Esophagus muscularis mucosa (tissue), 4 donors: ENCODE measurements around the gene RBMS3.

ENCODE experiments used
- EP300 ChIP-seq: sonication (generic); formaldehyde crosslinking; IDR thresholded peaks from one replicate; pipeline ENCODE4 v1.6.1; 2017; ENCODE audit warnings: antibody characterized with exemption
- POLR2AphosphoS5 ChIP-seq, 2 donors: sonication (generic); formaldehyde crosslinking; IDR thresholded peaks; one replicate each; pipeline ENCODE4 v1.6.1; 2017; ENCODE audit warnings: antibody characterized with exemption in 2 of 2
- TF ChIP-seq, protein P1 (sequence below), 3 experiments: fragments of 200-600 bp in 2 of 3; fragments of 450-650 bp in 1 of 3; sonication (generic) in 2 of 3; IDR thresholded peaks; one replicate each; pipeline ENCODE4 v1.5.1; 2017 to 2019; ENCODE audit warnings: antibody characterized with exemption in 3 of 3, mild to moderate bottlenecking in 2 of 3, moderate library complexity in 1 of 3

DNA sequence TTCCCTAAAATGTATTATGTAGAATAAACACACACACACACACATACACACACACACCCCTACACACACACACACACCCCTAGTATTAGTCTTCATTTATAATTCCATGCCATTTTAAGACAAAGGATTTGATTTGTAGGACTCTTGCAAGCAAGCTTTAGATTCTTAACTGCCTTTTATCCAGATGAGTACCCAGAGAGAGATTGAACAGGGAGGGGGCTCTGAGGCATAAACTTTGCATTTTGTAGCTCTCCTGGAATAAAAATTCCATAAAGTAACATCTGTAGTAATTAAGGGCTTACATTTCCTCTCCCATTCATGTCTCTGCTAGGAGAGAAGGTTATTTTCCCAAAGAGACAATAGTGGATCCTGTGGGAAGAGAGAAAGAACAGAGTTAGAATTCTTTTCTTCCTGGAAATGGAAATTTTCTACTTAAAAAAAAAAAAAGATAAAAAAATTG lies 479.4 kb downstream of the RBMS3 start:
- TF ChIP-seq, protein P1, sequence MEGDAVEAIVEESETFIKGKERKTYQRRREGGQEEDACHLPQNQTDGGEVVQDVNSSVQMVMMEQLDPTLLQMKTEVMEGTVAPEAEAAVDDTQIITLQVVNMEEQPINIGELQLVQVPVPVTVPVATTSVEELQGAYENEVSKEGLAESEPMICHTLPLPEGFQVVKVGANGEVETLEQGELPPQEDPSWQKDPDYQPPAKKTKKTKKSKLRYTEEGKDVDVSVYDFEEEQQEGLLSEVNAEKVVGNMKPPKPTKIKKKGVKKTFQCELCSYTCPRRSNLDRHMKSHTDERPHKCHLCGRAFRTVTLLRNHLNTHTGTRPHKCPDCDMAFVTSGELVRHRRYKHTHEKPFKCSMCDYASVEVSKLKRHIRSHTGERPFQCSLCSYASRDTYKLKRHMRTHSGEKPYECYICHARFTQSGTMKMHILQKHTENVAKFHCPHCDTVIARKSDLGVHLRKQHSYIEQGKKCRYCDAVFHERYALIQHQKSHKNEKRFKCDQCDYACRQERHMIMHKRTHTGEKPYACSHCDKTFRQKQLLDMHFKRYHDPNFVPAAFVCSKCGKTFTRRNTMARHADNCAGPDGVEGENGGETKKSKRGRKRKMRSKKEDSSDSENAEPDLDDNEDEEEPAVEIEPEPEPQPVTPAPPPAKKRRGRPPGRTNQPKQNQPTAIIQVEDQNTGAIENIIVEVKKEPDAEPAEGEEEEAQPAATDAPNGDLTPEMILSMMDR (IDR thresholded peaks at IDR 0.05): no peak
- no peak for TF ChIP-seq POLR2AphosphoS5 (IDR thresholded peaks at IDR 0.05)
- TF ChIP-seq EP300: no peak
